Epithelial cell of proximal tubule (primary cell): ENCODE results near the gene TMEM134. TPM values are rescaled to one million over a fixed set of nuclear protein-coding genes. Genes with fewer than 3 reads are reported as not detected.

Experiments
- DNase-seq: peaks from one replicate; pipeline ENCODE4 v3.0.0-alpha.2; 2011; ENCODE audit warnings: low read depth
- H3K4me3 ChIP-seq: 2 replicates; pipeline ENCODE4 v1.5.1; 2011; ENCODE audit warnings: low read depth, mild to moderate bottlenecking, low read length
- total RNA-seq: library from RNA; depleted of rRNA; stranded (reverse); fragments of >200 nt; gene quantifications from 2 replicates; pipeline ENCODE4 v1.2.3, GENCODE V29; 2015
- TF ChIP-seq, protein P1 (sequence below): conservative IDR thresholded peaks from 2 replicates; pipeline ENCODE4 v1.5.1; 2012; ENCODE audit warnings: low read depth, mild to moderate bottlenecking, low read length

Gene TMEM134
- total RNA-seq, 1 donor from 2014 or later, result 74.0 TPM

DNA sequence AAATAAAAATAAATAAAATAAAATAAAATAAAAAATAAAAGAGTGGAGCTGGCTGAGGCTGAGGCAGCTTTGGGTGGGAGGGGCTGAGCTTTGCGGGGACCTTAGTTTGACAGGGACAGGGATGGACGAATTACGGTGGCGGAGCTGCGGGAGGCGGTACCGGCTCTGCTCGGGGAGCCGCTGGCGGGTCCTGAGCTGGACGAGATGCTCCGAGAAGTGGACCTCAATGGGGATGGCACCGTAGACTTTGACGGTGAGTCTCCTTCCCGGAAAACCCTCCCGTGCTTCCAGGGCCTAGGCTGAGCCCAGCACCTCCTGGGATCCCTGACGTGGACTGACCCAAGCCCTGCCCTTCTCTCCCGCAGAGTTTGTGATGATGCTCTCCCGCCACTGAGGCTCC lies 10.8 kb downstream of the TMEM134 start:
- DNase-seq, result no peak
- TF ChIP-seq, protein P1, sequence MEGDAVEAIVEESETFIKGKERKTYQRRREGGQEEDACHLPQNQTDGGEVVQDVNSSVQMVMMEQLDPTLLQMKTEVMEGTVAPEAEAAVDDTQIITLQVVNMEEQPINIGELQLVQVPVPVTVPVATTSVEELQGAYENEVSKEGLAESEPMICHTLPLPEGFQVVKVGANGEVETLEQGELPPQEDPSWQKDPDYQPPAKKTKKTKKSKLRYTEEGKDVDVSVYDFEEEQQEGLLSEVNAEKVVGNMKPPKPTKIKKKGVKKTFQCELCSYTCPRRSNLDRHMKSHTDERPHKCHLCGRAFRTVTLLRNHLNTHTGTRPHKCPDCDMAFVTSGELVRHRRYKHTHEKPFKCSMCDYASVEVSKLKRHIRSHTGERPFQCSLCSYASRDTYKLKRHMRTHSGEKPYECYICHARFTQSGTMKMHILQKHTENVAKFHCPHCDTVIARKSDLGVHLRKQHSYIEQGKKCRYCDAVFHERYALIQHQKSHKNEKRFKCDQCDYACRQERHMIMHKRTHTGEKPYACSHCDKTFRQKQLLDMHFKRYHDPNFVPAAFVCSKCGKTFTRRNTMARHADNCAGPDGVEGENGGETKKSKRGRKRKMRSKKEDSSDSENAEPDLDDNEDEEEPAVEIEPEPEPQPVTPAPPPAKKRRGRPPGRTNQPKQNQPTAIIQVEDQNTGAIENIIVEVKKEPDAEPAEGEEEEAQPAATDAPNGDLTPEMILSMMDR, result no peak
- H3K4me3 ChIP-seq, result no peak overlapping the region

- TF ChIP-seq, protein P1, result no peak
- no peak overlapping the region for H3K4me3 ChIP-seq
- no peak for DNase-seq
Observed at GRCh38 chr11:67457453-67457852, 11.6 kb downstream of the TMEM134 start.

- H3K4me3 ChIP-seq, result no peak overlapping the region
- DNase-seq, result no peak
- TF ChIP-seq, protein P1, result no peak
Observed at GRCh38 chr11:67456068-67456705, 12.9 kb downstream of the TMEM134 start.

- H3K4me3 ChIP-seq, result no peak within 1 kb of the TSS
- no peak for DNase-seq
- TF ChIP-seq, protein P1, result no peak
Observed at GRCh38 chr11:67455054-67455453, 14.0 kb downstream of the TMEM134 start, which contains the start of gene CABP4. Gene CABP4, plus strand, starts transcription at chr11:67455354. Its CDS starts 70 bp downstream, at chr11:67455424.

DNA sequence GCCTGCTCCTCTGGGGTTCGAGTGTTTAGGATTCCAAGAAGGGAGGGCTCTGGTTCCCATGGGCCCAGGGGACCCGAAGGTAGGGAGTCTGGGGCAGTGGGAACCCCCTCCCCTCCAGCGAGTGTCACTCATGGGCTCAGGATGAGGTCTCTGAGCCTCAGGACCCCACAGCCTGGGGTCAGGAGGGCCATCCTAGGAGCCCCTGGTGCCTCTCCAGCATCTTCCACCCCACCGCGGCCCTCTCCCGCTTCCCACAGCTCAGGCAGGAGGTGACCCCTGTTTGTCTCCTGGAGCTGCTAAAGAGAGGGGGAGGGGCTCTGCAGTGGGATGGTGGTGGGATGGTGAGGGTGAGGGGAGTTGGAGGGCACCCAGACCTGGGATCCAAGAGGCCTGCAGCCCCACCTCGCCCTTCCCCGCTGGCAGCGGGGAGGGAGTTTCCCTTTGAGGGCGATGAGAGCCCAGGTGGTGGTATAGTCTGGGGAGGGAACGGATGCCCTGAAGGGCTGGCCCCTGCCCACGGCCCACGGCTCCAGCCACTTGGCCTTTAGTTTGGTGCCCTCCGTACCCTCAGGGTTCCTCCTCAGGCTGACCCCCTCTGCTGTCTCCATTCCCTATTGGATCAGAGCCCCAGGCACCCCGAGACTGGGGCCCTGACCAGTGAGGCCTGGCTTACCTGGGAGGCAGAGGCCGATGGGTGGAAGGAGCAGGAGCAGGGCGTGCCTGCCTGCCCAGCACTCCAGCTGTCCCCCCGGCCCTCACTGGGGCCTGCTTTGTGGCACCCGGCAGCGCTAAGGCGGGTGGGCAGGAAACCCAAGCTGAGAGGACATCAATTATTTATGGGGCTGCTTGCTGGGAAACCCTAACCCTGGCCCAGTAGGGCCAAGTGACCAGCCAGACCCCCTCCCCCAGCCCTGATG lies 15.0 kb downstream of the TMEM134 start:
- TF ChIP-seq, protein P1, result no peak
- no peak for DNase-seq
- no peak overlapping the region for H3K4me3 ChIP-seq

- H3K4me3 ChIP-seq, result no peak within 1 kb of the TSS
- no peak for DNase-seq
- TF ChIP-seq, protein P1, result no peak
Observed at GRCh38 chr11:67452141-67452952, 16.7 kb downstream of the TMEM134 start, which contains the start of gene GPR152. Gene GPR152, minus strand, starts transcription at chr11:67452729. Its CDS starts 5 bp downstream, at chr11:67452724.
